ENCODE data around the gene AGAP1.

AGAP1 gene

DNA sequence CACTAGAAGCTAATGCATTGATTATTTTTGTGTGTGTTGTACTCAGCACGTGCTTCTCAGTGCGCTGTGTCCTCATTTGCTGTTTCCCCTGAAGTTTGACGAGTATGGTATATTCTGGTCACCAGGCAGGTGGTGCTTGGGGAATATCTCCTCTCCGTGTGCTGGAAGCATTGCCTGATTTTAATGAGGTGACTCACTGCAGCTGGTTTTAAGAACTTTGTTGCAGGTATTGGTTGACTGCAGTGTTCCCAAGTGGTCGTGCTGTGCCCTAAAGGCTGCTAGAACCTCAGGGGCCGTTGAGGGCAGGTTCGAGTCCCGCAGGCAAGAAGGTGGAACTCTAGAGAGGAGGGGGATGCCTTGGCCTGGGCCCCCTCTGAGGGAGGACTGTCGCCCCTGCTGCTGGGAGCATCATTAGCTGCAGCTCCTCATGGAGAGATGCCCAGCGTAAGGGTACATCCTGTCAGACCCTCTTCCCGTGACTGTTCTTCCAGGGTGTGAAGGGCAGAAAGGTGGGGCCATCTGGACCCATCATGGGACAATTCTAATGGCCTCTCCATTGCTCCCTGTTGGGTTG, 82.6 kb downstream of the AGAP1 start:
- intact Hi-C loops (cut with DNase I), result no loop called here
- DNase-seq, result peak in 1 of 10 donors; percentile 57

DNA sequence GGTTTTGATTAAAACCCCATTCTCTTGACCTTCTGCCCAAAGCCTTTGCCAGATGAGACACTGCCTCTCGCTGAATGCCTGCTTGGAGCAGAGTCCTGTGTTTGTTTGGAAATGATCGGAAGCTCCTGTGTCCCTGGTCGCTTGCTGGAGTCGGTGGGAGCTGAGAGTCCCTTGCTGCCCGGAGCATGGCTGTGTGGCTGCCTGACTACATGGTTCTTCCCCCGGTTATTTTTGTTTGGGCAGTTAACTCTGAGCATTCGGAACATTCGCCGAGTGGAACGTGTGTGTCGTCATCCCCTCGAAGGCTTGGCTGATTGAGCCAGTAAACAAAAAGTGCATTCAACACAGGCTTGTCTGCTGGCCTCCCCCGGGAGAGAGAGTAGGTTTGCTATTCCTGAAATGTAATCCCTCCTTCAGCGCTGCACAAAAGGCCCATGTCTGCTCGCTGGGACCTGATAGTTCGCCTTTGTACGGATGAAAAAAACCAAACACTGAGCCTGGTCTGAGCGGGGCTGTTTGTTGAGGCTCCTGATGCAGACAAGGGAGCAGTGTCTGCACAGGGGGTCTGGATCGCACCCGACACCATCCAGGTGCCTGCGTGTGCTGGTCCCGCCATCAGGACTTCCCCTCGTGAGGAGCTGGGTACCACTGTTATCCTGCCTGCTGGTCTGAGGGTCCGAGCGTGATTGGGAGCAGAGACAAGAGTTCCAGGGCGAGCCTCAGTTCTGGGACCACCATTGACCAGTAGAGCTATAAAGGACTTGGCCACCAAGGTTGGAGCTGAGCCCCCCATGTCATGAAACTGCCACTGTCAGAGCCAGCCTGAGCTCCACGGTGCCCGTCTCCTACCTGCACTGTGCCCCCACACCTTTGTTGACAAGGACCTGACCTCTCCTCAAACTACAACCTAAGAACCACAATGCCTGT, 83.8 kb downstream of the AGAP1 start:
- intact Hi-C loops (cut with DNase I), result no loop called here
- peak; percentile 41 to 95 (median 66) for DNase-seq

DNA sequence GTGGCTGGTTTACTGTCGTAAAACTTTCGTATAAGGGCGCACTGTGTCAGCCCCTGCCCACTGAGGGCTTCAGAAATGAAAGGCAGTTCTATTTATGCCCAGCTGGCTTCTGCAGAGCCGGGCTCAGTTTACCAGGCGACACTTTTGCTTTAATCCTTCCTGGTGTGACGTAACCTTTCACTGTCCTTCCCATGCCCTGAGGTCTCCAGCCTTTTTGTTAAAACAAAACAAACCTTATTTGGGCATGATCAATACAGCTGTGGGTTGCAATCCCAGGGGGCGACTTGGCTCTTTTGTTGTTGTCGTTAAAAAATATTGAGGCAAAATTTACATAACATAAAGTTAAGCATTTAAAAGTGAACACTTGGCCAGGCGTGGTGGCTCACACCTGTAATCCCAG, 85.3 kb downstream of the AGAP1 start:
- intact Hi-C loops (cut with DNase I), result no loop called here
- DNase-seq, result peak in 1 of 10 donors; percentile 22

DNA sequence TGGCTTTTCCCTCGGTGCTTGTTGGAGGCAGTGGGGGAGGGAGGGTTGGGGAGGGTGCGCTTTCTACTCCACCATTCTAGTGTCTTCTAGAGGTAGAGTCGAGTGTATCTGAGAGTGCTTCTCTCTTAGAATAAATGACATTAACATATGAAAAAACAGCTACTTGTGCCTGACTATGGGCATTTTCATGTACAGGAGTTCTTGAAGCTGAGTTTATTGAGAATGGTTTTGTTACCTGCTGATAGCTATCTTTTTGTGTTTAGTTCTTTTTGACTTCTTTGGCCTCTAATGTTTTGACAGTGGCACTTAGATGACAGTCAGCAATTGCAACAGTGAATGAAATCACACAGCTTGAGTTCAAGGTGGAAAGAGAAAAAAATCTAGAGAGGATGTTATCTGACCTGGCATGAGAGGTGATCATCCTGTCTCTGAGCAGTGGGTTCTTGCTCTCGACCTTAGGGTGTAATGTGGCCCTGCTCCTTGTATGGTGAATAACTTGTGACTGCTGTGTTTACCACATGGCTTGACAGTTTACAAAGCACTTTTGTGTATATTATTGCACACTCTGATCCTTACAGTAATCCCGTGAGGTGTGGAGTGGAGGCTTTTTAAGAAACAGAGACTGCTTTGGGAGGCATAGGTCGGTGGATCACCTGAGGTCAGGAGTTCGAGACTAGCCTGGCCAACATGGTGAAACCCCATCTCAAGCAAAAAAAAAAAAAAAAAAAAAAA, 86.7 kb downstream of the AGAP1 start:
- peak in 1 of 10 donors; percentile 10 for DNase-seq
- intact Hi-C loops (cut with DNase I), result loop anchor here (10.0 kb wide), 1 partner anchor 1016 kb away; no protein-coding TSS in a partner anchor

DNA sequence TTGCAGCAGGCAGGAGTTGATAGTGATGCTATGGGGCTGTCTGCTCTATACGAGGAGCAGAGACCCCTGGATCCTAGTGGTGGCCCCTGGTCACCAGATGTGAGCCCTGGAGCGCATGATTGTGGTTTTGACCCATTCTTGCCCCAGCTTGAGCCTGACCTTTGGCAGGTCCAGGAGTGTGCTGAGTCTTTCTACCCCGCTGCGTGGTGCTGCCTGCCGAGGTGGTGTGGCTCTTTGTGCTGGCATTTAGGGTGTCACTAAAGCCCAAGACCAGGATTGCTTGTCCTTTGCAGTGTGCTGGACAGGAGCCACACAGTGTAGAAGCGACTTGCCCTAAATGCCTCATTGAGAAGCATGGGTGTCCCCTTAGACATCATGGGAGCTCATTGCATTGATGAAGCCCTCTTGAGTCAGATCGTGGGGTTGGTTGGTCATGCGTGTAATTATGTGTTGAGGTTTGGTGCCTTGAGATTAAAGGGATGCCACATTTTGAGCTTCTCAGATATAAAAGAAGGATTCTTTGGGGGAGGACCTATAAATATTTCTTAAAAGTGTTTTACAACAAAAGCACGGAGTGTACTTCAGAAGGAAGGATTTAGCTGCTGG, 88.3 kb downstream of the AGAP1 start:
- DNase-seq, result peak in 2 of 10 donors; percentile 77
- intact Hi-C loops (cut with DNase I), result loop anchor here (10.0 kb wide), 1 partner anchor 1017 kb away; no protein-coding TSS in a partner anchor

DNA sequence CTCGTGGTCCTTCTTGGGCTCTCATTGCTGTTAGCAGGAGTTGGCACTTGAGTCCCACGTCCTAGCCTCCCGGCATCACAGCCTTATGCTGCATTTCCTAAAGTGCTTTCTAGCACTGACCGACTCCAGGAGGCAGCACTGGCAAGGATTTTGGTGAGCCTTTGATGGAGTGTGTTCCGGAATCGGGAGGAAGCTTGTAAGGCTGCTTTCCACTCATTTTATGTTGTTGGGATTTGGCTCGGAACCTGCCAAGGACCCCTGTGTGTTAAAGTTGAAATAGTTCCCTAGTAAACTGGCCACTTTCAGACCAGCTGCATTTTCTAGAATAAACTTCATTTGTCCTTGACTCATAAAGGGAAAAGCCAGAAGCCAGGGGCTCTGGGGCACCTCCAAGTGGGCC, 88.9 kb downstream of the AGAP1 start:
- DNase-seq, result peak in 2 of 10 donors; percentile 50 to 86
- intact Hi-C loops (cut with DNase I), result loop anchor here (10.0 kb wide), 1 partner anchor 1018 kb away; no protein-coding TSS in a partner anchor

DNA sequence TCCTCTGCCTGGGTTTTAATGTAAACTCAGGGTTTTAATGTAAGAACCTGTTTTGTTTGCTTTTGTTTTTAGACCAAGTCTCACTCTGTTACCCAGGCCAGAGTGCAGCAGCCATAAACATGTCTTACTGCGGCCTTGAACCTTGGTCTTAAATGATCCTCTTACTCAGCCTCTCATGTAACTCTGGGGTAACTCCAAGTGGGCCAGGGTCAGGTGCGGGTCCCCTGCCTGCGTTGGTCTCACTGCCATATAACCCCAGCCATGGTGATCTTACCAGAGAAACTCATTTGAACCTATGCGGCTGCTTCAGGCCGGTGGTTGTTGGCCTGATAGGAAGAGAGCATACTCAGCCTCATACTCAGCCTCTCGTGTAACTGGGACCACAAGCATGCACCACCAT, 89.3 kb downstream of the AGAP1 start:
- DNase-seq, result peak in 1 of 10 donors; percentile 68
- intact Hi-C loops (cut with DNase I), result loop anchor here (10.0 kb wide), 1 partner anchor 1018 kb away; no protein-coding TSS in a partner anchor

DNA sequence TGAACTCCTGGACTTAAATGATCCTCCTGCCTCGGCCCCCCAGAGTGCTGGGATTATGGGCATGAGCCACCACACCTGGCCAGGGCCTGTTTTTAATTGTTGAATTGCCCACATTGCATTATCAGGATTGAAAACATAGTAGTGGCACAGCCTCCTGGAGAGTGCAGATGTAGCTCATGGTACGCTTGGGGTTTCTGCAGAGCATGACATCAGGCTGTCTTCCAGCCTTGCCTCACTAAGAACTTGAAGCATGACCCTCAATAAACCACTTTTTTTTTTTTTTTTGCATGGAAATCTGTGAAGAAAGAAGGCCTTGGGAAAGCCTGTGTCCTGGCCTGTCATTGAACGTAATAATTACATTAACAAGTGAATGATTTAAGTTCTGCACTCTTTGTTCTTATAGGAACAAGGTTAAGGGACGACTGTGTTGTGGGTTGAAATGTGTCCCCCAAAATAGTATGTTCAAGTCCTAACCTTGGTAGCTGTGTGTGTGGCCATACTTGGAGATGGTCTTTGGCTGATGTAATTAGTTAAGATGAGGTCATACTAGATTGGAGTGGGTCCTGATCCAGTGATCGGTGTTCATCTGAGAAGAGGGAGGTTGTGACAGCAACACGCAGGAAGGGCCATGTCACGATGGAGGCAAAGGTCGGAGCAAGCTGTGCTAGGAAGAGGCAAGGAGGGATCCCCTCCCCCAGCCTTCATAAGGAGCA, 90.2 kb downstream of the AGAP1 start:
- intact Hi-C loops (cut with DNase I), result loop anchor here (10.0 kb wide), 1 partner anchor 1019 kb away; no protein-coding TSS in a partner anchor

DNA sequence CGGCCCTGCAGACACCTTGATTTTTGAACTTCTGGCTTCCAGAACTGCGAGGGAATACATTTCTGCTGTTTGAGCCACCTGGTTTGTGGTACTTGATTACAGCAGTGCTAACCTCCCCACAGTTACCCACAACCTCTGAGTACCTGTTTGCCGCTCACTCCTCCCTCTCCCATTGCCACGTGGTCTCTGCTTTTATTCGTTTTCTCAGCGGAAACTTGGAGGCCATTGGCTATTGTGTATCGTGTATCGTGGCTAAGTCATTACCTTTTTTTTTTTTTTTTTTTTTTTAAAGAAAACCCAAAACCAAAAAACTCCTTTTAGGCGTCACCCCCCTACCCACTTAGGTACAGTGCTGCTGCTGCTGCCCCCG, 90.8 kb downstream of the AGAP1 start:
- intact Hi-C loops (cut with DNase I), result loop anchor here (10.0 kb wide), 1 partner anchor 1020 kb away; no protein-coding TSS in a partner anchor

More for the DNA sequence above, 90.2 kb downstream of the AGAP1 start:
- peak in 2 of 10 donors; percentile 29 to 43 for DNase-seq

DNA sequence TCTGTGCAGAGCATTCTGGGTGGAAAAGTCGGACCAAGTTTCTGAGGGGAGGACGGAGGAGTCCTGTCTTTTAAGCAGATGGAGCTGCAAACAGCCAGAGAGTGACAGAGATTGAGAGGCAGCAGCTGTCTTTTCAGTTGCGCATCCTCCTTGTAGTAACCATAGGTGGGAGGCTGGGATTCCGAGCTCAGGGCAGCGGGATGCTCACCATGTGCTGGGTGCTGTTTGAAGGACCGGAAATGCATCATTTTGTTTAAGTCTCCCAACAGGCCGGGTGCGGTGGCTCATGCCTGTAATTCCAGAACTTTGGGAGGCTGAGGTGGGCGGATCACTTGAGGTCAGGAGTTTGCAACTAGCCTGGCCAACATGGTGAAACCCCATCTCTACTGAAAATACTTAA, 93.4 kb downstream of the AGAP1 start:
- peak in 1 of 10 donors; percentile 32 for DNase-seq
- intact Hi-C loops (cut with DNase I), result loop anchor here (10.0 kb wide), 1 partner anchor 1022 kb away; no protein-coding TSS in a partner anchor

More for the DNA sequence above, 90.8 kb downstream of the AGAP1 start:
- DNase-seq, result no peak

DNA sequence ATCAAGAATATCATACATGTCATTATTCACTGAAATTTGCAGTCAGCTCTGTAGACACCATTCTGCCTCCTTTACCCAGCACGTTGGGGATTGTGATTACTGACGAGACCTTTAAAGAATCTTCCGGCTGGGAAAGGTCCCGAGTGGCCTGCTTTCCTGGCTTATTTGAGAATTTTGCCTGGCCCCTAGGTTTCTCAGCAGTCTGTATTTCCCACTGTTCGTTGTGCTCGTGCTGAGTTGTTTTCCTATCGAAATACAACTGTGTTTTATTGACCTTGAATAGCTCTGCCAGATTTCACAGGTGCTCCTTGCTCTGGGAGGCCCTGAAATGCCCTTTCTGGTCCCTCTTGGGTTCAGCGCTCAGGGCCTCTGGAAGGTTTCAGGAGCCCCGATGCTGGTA, 94.9 kb downstream of the AGAP1 start:
- intact Hi-C loops (cut with DNase I), result loop anchor here (10.0 kb wide), 1 partner anchor 1024 kb away; no protein-coding TSS in a partner anchor
- DNase-seq, result no peak

DNA sequence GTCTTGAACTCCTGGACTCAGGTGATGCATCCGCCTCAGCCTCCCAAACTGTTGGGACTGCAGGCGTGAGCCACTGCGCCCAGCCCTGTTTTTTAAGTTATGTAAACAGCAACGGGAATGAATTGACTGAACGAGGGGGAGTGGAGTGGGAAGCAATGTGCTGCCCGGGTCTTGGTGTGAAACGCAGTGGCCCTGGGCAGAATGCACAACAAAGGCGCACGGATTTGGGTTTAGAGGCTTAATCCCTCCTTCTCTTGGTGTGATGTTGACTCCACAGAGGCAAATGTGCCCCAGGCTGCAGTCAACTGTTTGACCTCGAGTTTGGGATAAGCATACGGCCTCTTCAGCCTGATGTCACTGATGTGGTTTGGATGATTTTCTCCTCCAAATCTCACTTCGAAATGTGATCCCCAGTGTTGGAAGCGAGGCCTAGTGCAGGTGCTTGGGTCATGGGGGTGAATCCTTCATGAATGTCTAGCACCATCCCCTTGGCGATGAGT, 97.4 kb downstream of the AGAP1 start:
- intact Hi-C loops (cut with DNase I), result loop anchor here (5.0 kb wide), 1 partner anchor 94 kb away; no protein-coding TSS in a partner anchor
- peak in 1 of 10 donors; percentile 29 for DNase-seq

DNA sequence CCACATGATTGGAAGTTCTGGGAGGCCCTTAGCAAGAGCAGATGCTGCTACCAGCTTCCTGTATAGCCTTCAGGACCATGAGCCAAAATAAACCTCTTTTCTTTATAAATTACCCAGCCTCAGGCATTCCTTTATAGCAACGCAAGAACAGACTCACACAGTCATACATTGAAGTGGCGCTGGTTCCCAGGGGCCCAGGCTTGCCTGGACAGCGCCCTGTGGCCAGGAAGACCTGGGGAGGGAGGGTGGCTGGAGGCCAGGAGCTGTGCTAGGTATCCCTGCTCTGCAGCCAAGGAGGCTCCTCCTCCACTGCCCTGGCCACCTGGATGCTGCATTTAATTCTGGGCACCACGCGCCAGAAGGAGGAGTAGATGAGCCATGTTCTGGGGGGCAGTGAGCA, 98.1 kb downstream of the AGAP1 start:
- intact Hi-C loops (cut with DNase I), result loop anchor here (5.0 kb wide), 1 partner anchor 95 kb away; no protein-coding TSS in a partner anchor

DNA sequence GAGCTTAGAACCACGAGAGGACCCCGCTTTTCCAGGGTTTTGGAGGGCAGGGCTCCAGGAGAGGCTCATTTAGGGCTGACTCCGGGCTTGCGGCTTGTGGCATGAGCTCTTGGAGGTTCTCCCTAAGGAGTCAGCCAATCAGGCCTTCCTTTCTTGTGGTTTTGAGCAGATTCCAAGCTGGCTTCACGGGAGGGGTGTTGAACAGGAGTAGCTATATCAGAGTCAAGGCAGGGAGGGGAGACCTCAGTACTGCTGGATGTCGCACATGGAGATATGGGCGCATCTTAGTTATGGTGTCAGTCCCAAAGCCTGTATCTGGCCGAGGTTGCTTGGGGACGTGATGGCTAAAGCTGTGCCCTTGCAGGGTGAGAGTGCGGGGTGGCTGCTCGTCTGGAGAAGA, 98.6 kb downstream of the AGAP1 start:
- peak in 1 of 10 donors; percentile 34 for DNase-seq
- intact Hi-C loops (cut with DNase I), result loop anchor here (5.0 kb wide), 1 partner anchor 95 kb away; no protein-coding TSS in a partner anchor

More for the DNA sequence above, 98.1 kb downstream of the AGAP1 start:
- DNase-seq, result peak in 1 of 10 donors; percentile 76

DNA sequence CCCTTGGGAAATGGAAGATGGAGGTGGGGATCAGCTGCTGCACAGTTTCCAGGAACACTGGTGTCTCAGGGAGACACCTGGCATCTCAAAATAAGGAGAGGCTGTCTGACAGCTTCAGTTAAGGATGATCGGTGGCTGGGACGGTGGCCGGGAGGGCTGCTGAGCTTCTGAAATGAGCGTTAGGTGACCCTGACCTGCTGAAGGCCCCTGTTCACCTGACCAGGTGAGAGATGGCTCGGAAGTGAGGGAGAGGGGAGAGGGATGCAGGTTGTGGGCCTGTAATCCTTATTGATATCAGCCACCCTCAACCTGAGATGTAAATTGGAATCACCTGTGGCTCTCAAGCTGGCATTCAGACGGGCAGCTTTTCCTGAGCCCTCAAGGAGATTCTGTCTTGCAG, 99.0 kb downstream of the AGAP1 start:
- peak in 1 of 10 donors; percentile 59 for DNase-seq
- intact Hi-C loops (cut with DNase I), result loop anchor here (5.0 kb wide), 1 partner anchor 96 kb away; no protein-coding TSS in a partner anchor

DNA sequence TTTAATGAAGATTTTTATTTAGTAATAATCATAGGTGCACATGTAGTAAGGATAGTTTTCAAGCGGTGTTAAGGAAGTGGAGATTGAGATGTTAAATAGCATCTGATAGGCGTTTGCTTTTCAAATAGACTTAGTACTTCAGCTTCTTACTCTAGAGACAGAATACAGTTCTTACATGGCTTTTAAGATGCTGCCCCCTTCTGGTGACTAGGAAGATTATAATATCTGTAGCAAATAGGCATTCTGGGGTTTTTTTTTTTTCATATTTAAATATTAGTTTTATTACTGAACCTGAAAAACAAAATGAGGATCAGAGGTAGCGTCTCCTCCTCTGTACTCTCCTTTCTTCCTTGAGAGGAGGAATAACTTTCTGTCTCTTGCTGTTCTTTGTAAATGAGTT, 100.2 kb downstream of the AGAP1 start:
- no peak for DNase-seq
- intact Hi-C loops (cut with DNase I), result loop anchor here (1.0 to 5.0 kb wide), 5 partner anchors 76 to 458 kb away; no protein-coding TSS in a partner anchor

DNA sequence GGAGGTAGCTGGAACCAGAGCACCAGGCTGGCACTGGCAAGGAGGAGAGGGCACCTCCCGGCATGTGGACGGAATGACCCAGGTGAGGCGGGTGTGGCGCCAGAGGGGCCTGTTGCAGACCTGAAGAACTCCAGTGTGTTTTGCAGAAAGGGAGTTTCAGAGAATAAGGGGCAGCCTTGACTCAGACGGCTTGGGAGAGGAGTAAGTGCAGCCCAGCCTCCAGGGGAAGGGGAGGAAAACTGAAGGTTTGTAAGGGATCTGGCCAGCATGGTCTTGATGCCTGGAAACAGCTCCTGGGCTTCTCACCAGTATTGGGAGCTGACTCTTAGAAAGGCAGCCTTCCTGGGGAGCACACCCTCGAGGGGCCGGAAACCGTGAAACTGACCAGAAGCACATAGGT, 101.1 kb downstream of the AGAP1 start:
- intact Hi-C loops (cut with DNase I), result loop anchor here (1.0 to 5.0 kb wide), 6 partner anchors 37 to 459 kb away; no protein-coding TSS in a partner anchor
- DNase-seq, result peak in 2 of 10 donors; percentile 47 to 60

DNA sequence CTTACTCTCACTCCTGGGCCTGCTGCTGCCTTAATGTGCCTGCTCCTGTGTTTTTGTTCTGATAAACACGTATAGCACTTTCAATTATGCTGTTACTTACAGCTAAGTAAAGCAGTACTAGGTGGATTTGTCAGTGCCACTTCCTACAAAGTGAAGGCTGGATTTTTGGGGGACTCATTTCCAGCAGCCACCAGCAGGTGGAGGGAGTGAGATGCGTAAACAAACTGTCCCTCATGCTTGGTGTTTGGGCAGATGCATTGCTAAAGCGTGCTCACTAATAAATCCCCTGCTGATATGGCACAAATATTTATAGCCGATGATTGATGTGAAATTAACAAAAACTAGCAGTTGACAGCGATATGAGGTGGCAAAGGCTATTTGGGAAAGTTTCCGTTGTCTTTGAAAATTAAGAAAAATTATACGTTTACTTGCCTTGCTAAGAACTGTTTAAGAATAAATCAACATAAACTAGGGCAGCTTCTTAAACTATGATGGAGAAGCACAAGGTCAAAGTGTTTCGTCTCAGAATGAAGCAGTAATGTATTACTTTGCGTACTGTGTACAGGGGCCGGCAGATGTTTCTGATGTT, 101.7 kb downstream of the AGAP1 start:
- intact Hi-C loops (cut with DNase I), result loop anchor here (2.0 to 5.0 kb wide), 3 partner anchors 37 to 161 kb away; no protein-coding TSS in a partner anchor

More for the DNA sequence above, 101.7 kb downstream of the AGAP1 start:
- peak; percentile 62 to 96 (median 82) for DNase-seq

Measured in posterior cingulate gyrus (tissue), 11 donors.